GM20000 (cell line): ENCODE results near the gene PPARD.
"Not testable (repeated sequence)": the region's sequence is repeated elsewhere in the genome, so short reads cannot be mapped to it uniquely, and the experiment has no call there.

Experiments
- DNase-seq: peaks from one replicate; pipeline ENCODE4 v3.0.0; 2012; ENCODE audit warnings: low spot score
- TF ChIP-seq, protein P1 (sequence below): IDR thresholded peaks from 2 replicates; pipeline ENCODE4 v1.5.1; 2012; ENCODE audit warnings: mild to moderate bottlenecking, control low read depth; ENCODE audit errors: extremely low read depth, missing control alignments

PPARD gene

GRCh38 chr6:35435074-35435837, 92.9 kb downstream of the PPARD start:
- DNase-seq: no peak

DNA sequence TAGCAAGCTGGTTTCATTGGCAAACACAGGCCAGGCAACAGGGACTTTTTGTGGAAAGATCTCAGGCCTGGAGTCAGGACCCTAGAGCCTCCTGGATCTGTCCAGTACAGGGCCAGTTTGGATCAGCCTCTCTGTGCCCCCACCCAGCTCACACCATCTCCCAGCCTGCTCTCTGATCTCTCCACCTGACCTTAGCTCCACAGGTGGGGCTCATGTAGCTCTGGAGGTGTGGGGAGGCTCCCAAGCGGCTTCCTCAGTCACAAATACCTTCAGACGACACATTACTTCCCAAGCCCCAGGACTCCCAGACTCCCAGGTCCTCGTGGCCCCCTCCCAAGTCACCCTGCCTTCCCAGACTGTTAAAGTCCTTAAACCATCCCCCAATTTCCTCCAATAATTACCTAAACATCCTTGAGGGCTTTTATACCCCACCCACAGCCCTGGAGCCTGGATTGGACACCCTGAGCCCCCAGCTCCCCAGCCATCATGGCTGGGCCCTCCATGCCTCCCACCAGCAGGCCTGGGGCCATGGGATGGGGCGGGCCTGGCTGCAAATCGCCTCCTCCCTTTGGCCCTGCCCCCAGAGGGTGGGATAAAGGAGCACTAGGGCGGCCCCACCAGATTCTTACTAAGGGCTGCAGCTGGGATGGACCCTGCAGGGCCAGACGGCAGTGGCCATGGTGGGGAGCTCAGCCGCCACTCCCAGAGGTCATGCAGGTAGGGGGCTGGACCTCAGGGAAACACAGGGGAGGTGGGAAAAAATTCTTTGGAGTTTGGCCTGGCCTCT, 93.9 kb downstream of the PPARD start:
- TF ChIP-seq, protein P1, sequence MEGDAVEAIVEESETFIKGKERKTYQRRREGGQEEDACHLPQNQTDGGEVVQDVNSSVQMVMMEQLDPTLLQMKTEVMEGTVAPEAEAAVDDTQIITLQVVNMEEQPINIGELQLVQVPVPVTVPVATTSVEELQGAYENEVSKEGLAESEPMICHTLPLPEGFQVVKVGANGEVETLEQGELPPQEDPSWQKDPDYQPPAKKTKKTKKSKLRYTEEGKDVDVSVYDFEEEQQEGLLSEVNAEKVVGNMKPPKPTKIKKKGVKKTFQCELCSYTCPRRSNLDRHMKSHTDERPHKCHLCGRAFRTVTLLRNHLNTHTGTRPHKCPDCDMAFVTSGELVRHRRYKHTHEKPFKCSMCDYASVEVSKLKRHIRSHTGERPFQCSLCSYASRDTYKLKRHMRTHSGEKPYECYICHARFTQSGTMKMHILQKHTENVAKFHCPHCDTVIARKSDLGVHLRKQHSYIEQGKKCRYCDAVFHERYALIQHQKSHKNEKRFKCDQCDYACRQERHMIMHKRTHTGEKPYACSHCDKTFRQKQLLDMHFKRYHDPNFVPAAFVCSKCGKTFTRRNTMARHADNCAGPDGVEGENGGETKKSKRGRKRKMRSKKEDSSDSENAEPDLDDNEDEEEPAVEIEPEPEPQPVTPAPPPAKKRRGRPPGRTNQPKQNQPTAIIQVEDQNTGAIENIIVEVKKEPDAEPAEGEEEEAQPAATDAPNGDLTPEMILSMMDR: no peak
- no peak for DNase-seq

More at GRCh38 chr6:35435074-35435837, 92.9 kb downstream of the PPARD start:
- TF ChIP-seq, protein P1: no peak

DNA sequence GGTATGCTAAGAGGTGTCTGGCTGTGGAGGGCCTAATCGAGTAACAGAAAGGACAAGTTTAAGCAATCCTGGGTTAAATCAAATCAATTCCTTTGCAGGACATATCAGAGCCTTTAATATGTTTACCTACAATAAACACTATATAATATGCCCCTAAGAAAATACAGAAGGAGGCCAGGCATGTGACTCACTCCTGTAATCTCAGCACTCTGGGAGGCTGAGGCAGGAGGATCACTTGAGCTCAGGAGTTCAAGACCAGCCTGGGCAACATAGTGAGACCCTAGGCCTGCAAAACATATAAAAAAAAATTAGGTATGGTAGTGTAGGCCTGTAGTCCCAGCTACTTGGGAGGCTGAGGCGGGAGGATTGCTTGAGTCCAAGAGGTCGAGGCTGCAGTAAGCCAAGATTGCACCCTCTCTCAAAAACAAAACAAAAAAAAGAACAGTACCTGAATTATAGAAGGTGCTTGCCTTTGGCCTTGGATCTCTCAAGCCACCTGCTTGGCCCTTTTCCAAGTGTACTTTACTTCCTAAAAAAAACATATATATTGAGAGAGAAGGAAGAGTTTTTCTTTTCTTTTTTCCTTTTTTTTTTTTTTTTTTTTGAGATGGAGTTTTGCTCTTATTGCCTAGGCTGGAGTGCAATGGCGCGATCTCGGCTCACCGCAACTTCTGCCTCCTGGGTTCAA, 96.2 kb downstream of the PPARD start:
- not testable (repeated sequence) for DNase-seq

DNA sequence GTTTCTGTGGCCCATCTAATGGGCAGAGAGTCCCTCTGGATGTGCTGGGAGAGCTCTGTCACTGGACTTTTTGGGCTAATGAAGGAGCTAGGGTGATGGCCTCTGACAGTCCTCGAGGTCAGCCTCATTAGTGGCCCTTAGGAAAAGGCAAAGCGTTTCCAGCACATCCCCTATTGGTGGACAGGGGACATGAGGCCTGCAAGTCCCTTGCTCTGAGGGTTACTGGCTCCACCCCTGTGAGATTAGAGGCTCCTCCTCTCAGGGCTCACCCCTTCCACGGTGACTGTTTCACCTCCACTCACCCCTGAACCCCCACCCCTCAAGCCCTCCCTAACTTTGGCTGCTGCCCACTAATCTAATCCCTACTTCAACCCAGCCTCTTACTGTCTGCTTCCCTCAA, 97.0 kb downstream of the PPARD start:
- DNase-seq: no peak
- TF ChIP-seq, protein P1: no peak

DNA sequence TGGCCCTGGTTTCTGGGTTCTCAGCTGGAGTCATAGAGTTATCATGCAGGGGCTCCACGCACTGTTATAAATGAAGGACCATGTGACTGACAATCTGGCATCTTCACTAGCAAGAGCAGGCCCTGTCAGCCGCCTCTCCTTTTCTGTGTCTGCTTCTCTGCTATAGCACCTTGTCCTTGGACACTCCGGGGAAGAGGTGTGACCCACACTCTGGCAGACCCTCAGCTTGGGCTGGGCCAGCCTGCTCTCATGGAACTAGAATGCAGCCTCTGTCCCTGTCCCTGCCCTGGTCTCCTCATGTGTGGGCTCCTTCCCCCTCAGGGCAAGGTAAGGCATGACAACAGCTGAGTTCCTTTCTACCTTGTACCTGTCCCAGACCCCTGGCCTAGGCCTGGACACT, 98.8 kb downstream of the PPARD start:
- DNase-seq: no peak
- TF ChIP-seq, protein P1: no peak

DNA sequence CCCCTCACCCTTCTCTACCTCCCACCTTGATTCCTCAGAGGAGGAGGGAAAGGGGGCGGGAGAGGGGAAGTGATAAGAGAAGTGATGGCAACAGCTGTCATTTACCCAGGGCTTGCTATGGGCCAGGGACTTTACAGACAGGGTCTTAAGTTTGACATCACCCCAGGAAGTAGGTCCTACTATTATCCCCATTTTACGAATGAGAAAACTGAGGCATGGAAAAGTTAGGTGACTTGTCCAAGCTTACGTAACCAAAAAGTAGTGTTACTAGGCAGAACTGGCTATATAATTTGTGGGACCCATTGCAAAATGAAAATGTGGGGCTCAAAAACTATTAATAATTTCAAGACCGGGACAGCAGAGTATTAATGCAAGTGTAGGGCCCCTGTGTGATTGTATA, 99.3 kb downstream of the PPARD start:
- TF ChIP-seq, protein P1: no peak
- no peak for DNase-seq

DNA sequence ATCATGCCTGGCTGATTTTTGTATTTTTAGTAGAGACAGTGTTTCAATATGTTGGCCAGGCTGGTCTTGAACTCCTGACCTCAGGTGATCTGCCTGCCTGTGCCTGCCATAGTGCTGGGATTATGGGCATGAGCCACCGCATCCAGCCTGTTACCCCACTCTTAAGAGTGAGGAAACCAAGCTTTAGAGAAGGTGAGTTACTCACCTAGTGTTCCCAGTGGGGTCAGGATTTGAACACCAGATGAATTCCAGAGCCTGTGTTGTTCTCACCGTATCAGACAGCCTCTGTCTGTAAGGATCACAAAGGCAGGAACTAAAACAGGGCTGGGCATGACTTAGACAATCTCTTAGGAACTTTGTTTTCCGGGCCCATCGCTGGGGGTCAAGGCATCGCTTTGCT, 100.3 kb downstream of the PPARD start:
- DNase-seq: no peak
- TF ChIP-seq, protein P1: no peak
